ENCODE results near the gene XIST.

GRCh38 chrX:73867144-73867543 lies 14.6 kb upstream of the XIST start:
- TF ChIP-seq CTCF (IDR thresholded peaks at IDR 0.05), result no peak
- TF ChIP-seq POLR2A (IDR thresholded peaks at IDR 0.05), result no peak

All from Peyer's patch (tissue), 4 donors.